ENCODE data around the gene BPTF. TPM values are rescaled to one million over a fixed set of nuclear protein-coding genes. Genes with fewer than 3 reads are reported as not detected.

The BPTF gene
- total RNA-seq, 2 donors from 2014 or later = 53.3 to 77.3 TPM

DNA sequence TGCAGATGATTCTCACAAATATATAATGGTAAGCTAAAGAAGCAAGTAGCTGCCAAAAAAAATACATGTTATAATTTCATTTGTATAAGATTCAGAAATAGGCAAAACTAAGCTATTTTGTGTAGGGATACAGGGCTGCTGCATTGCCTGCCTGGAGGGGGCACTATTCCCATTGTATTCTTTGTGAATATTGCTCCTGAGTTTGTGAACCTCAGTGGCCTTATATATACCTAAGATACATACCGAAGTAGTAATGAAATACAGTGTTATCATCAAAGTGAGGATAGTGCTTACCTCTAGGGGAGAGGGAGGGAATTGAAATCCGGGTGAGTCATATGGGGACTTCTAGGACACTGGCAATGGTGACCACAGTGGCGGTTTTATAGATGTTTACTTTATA lies 117.5 kb downstream of the BPTF start:
- Histone ChIP-seq H3K36me3 (peaks cover 59% of the 10 kb centered on the region), H3K4me1 (ENCODE audit: control insufficient read depth in 1 of 2, low read depth in 2 of 2) (no peaks in the 10 kb centered on the region), H3K27me3 (replicated peaks; ENCODE audit: insufficient read depth) (no peaks in the 10 kb centered on the region), H3K27ac (no peak overlapping the region), H3K4me3 (no peak overlapping the region), H3K9me3 (no peaks in the 10 kb centered on the region)
- ATAC-seq (ENCODE audit: insufficient number of reproducible peaks, low FRiP score, low read depth) (no peak), DNase-seq (ENCODE audit: low spot score) (no peak)
- TF ChIP-seq, protein P1, sequence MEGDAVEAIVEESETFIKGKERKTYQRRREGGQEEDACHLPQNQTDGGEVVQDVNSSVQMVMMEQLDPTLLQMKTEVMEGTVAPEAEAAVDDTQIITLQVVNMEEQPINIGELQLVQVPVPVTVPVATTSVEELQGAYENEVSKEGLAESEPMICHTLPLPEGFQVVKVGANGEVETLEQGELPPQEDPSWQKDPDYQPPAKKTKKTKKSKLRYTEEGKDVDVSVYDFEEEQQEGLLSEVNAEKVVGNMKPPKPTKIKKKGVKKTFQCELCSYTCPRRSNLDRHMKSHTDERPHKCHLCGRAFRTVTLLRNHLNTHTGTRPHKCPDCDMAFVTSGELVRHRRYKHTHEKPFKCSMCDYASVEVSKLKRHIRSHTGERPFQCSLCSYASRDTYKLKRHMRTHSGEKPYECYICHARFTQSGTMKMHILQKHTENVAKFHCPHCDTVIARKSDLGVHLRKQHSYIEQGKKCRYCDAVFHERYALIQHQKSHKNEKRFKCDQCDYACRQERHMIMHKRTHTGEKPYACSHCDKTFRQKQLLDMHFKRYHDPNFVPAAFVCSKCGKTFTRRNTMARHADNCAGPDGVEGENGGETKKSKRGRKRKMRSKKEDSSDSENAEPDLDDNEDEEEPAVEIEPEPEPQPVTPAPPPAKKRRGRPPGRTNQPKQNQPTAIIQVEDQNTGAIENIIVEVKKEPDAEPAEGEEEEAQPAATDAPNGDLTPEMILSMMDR (IDR thresholded peaks at IDR 0.05) = no peak

DNA sequence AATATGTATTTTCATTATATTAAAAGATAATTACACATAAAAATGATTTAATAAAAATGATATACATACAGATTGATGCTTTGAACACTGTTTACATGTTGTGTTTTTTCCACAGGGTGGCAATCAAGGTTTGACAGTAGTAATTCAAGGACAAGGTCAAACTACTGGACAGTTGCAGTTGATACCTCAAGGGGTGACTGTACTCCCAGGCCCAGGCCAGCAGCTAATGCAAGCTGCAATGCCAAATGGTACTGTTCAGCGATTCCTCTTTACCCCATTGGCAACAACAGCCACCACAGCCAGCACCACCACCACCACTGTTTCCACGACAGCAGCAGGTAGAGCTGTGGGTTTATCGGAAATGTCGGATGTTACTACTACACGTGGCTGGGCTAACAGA lies 118.7 kb downstream of the BPTF start:
- Histone ChIP-seq H3K4me1 (ENCODE audit: control insufficient read depth in 1 of 2, low read depth in 2 of 2) (no peaks in the 10 kb centered on the region), H3K9me3 (no peaks in the 10 kb centered on the region), H3K27ac (no peak overlapping the region), H3K27me3 (replicated peaks; ENCODE audit: insufficient read depth) (no peaks in the 10 kb centered on the region), H3K36me3 (peaks cover 68% of the 10 kb centered on the region), H3K4me3 (no peak overlapping the region)
- ATAC-seq (ENCODE audit: insufficient number of reproducible peaks, low FRiP score, low read depth) (no peak), DNase-seq (ENCODE audit: low spot score) (no peak)
- TF ChIP-seq, protein P1 (IDR thresholded peaks at IDR 0.05) = no peak

DNA sequence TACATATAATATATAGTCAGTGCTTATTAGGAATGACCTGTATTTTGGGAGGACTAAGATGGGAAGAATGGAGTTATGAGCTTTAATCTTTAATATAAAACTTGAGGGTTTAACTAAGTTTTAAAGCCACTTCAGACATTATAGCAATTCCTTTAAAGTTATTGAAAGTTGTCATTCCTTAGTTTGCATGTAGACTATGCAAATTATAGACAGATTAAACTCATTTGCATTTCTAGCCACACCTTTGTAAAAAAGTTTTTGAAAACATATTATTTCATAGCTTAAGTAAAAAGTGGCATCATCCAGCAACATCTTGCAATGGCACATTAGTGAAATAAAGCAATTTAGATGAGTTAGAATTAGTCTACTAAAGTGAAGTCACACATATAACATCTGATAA lies 121.2 kb downstream of the BPTF start:
- Histone ChIP-seq H3K4me1 (ENCODE audit: control insufficient read depth in 1 of 2, low read depth in 2 of 2) (no peaks in the 10 kb centered on the region), H3K4me3 (no peak overlapping the region), H3K36me3 (peaks cover 56% of the 10 kb centered on the region), H3K27ac (no peak overlapping the region), H3K27me3 (replicated peaks; ENCODE audit: insufficient read depth) (no peaks in the 10 kb centered on the region), H3K9me3 (no peaks in the 10 kb centered on the region)
- TF ChIP-seq, protein P1 (IDR thresholded peaks at IDR 0.05) = no peak
- ATAC-seq (ENCODE audit: insufficient number of reproducible peaks, low FRiP score, low read depth) (no peak), DNase-seq (ENCODE audit: low spot score) (no peak)

DNA sequence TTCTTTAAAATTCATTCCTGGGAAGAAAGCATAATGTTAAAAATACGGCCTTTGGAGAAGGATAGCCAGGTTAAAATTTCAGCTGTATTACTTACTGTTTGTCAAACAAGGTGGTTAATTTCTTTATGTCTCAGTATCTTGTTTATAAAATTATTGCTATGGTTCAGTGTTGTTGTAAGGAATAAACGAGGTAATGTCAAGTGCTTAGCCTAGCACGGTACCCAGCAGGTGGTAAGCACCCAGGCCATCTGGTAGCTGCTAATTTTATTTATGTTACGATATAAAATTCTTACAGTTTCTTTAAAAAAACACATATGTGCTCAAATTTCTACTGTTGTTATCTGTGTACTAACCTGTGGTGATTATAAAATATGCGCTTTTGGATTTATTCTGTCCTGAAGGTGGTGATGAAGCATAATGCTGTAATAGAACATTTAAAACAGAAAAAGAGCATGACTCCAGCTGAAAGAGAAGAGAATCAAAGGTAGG lies 122.1 kb downstream of the BPTF start:
- no peaks in the 10 kb centered on the region for H3K4me1 ChIP-seq (ENCODE audit: control insufficient read depth in 1 of 2, low read depth in 2 of 2)
- H3K27ac ChIP-seq = no peak overlapping the region
- ATAC-seq (ENCODE audit: insufficient number of reproducible peaks, low FRiP score, low read depth) (no peak), DNase-seq (ENCODE audit: low spot score) (no peak)
- H3K4me3 ChIP-seq = no peak overlapping the region
- H3K9me3 ChIP-seq = no peaks in the 10 kb centered on the region
- H3K27me3 ChIP-seq (replicated peaks; ENCODE audit: insufficient read depth) = no peaks in the 10 kb centered on the region
- peaks cover 50% of the 10 kb centered on the region for H3K36me3 ChIP-seq
- TF ChIP-seq, protein P1 (IDR thresholded peaks at IDR 0.05) = no peak

DNA sequence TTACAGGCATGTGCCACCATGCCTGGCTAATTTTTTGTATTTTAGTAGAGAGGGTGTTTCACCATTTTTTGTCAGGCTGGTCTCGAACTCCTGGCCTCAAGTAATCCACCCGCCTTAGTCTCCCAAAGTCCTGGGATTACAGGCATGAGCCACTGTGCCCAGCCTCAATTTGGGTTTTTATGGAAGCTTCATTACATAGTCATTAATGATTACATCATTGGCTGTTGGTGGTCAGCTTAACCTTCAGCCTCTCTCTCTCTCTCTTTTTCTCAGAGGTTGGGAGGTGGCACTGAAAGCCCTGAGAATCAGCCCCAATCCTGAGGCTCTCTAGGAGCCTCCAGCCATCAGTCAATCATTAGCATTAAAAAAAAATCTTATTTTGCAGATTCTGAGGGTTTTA lies 125.6 kb downstream of the BPTF start:
- H3K4me1 ChIP-seq (ENCODE audit: control insufficient read depth in 1 of 2, low read depth in 2 of 2) = no peaks in the 10 kb centered on the region
- no peaks in the 10 kb centered on the region for H3K9me3 ChIP-seq
- H3K4me3 ChIP-seq = no peak overlapping the region
- TF ChIP-seq, protein P1 (IDR thresholded peaks at IDR 0.05) = no peak
- ATAC-seq (ENCODE audit: insufficient number of reproducible peaks, low FRiP score, low read depth) = no peak
- no peak overlapping the region for H3K27ac ChIP-seq
- peaks cover 33% of the 10 kb centered on the region for H3K36me3 ChIP-seq
- H3K27me3 ChIP-seq (replicated peaks; ENCODE audit: insufficient read depth) = no peaks in the 10 kb centered on the region
- DNase-seq (ENCODE audit: low spot score) = no peak
